Ammon's horn (tissue), 1 donor: ENCODE results near the gene TBL2.
"Not testable (repeated sequence)": the region's sequence is repeated elsewhere in the genome, so short reads cannot be mapped to it uniquely, and the experiment has no call there.

Experiments
- DNase-seq: peaks from one replicate; pipeline ENCODE4 v3.0.0-alpha.2; 2016; ENCODE audit warnings: low spot score

The TBL2 gene, protein sequence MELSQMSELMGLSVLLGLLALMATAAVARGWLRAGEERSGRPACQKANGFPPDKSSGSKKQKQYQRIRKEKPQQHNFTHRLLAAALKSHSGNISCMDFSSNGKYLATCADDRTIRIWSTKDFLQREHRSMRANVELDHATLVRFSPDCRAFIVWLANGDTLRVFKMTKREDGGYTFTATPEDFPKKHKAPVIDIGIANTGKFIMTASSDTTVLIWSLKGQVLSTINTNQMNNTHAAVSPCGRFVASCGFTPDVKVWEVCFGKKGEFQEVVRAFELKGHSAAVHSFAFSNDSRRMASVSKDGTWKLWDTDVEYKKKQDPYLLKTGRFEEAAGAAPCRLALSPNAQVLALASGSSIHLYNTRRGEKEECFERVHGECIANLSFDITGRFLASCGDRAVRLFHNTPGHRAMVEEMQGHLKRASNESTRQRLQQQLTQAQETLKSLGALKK

DNA sequence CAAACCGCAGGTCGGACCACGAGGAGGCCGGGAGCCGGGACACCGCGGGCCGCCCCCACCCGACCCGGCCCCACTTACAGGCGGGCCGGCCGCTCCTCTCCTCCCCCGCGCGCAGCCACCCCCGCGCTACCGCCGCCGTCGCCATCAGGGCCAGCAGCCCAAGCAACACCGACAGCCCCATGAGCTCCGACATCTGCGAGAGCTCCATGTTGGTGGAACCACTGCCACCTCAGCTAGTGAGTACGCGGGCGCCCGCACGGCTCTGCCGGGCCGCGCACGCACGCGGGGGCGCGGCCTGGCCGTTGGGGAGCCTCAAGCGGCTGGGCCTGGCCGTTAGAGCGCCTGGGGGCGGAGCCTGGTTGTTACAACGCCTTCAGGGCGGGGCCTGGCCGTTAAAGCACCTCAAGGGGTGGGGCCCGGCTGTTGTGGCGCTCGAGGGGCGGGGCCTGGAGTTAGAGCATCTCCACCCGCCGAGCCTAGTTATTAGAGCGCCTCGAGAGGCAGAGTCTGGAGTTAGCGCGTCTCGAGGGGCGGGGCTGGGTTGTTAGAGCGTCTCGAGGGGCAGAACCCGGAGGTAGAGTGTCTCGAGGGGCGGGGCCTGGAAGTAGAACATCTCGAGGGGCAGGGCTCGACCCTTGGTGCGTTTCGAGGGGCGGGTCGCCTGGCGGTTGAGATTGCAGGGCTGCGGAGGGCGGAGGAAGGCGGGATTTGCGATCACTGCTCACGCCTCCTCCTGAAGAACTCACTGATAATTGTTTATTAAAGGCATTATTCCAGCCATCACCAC, at the start of gene TBL2:
TSS of gene TBL2 (minus strand) at position 238 of the 787 bp plus-strand sequence. CDS start at position 208, 30 bp downstream.
- DNase-seq: peak; percentile 99

DNA sequence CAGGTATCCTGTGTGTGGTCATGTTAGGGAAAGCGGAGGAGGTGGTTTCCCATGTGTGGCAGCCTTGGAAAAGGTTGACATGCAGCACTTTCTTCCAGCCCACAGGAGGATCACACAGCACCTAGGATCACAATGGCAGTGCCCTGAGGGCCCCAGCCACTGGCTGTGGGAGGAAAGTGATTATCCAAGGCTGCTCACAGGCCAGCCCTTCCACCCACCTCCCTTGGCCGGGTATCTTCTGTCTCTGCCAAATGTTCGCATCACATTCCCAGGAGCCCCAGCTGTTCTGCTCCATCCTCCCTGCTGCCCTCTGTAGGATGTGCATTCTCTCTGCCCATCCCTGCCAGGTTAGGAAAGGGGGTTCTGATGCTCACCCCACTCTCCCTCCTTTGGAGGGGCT, 48.4 kb upstream of the TBL2 start:
- no peak for DNase-seq

DNA sequence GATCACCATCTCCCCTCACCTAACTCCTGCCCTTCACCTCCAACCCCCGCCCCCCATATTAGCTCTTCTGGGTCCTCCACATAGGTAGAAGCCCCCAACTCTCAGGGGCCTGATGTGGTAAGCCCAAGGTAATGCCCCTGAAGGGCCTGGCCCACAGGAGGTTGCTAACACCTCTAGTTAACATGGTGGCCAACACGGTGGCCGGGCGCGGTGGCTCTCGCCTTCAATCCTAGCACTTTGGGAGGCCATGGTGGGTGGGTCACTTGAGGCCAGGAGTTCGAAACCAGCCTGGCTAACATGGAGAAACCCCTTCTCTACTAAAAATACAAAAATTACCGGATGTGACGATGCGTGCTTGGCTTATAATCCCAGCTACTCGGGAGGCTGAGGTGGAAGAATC, 46.9 kb upstream of the TBL2 start:
- no peak for DNase-seq

DNA sequence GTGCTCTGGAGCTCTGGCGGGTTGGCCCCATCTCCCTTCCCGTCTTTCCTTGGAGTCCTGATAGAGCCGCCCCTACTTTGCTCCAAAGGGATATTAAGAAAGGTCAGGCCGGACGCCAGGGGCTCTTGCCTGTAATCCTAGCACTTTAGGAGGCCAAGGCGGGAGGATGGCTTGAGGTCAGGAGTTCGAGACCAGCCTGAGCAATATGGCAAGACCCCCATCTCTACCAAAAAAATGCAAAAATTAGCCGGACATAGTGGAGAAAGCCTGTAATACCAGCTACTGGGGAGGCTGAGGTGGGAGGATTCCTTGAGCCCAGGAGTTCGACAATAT, 46.3 kb upstream of the TBL2 start:
- DNase-seq: no peak

DNA sequence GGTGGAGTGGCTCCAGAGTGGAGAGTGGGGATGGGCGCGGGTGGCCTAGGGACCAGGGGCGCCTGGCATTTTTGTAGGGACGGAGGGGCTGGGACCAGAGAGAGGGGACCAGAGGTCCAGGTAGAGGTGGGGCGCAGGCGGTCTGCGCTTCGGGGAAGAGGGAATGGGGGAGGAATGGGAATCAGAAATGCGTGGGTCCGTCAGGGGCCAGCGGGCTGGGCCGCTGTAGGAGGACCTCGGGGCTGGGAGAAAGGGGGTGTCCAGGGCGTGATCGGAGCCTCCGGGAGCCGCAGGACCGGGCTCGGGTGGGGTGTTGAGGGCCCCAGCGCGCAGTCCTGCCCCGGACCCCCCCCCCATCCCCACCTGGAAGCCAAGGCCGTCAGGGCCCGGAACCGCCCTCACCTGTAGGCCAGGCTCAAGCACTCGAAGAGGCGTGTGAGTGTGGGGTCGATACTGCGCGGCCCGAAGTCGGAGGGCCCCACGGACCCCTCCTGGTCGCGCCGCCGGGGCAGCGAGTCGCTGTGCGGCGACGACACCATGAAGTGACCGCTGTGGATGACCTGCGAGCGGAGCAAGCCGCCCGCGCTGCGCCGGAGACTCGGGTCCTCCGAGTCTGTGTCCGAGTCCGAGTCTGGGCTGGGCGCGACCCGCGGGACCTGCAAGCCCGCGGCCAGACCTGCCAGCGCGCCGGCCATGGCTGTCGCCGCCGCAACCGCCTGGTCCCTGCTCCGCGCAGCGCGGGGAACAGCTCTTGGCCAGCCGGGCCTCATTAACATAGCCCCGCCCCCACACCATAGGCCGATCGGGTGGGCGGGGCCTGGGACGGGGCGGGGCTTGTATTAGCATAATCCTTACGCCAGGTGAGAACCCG, 45.7 kb upstream of the TBL2 start, which contains the start of gene MLXIPL:
TSS of gene MLXIPL (minus strand) at position 725 of the 871 bp plus-strand sequence. CDS start at position 695, 30 bp downstream.
- peak; percentile 66 for DNase-seq

DNA sequence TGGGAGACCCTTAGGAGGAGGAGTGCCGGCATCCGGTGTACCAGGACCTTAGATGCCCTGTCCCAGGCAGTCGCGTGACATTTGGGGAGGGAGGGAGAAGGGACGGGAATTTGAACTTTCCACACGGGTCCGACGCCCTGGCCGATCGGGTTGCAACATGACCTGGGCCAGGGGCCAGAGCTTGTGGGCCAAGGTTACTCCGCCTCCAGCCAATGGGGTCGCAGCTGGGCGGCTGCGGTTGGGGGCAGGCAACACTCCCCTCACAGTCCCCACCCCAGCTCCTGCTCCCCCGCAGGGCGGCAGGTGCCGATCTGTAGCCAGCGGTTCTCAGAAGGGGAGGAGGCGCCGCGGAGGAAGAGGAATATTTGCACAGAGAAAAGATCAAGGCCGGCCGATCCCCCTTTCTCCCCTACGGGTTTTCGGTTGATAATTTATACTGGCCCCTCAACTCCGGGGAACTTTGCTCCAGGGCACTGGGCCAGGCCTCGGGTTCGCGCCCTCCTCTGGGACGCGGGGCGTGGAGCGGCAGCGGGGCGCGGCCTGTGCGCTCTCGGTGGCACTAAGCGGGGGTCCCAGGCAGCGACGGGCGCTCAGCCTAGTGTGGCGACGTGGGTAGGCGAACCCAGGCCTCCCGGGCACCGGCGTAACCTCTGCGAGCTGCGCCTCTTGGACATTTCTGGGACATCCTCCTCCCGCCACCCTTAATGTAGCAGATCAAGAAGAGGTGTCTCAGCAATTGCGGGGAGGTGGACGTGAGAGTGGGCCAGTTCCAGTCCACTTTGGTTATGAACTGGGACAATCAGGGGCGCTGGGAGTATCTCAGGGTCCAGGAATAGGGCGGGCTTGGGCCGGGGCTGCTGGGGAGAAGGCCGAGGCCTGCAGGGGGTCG, 44.8 kb upstream of the TBL2 start:
- DNase-seq: no peak

DNA sequence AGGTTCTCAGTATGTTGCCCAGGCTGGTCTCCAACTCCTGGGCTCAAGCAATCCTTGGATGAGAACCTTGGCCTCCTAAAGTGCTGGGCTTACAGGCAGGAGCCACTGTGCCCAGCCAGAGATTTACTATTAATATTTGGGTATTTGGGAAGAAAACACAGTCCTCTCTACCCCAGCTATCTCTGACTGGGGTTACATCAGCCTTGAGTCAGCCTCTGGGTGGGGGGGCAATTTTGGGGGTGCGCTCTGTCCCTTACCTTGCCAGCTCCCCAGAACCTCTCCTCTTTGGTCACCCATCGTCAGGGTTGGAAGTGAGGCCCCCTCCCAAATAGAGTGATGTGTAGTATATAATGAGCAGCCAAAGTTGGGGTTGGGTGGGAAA, 44.1 kb upstream of the TBL2 start:
- DNase-seq: no peak

DNA sequence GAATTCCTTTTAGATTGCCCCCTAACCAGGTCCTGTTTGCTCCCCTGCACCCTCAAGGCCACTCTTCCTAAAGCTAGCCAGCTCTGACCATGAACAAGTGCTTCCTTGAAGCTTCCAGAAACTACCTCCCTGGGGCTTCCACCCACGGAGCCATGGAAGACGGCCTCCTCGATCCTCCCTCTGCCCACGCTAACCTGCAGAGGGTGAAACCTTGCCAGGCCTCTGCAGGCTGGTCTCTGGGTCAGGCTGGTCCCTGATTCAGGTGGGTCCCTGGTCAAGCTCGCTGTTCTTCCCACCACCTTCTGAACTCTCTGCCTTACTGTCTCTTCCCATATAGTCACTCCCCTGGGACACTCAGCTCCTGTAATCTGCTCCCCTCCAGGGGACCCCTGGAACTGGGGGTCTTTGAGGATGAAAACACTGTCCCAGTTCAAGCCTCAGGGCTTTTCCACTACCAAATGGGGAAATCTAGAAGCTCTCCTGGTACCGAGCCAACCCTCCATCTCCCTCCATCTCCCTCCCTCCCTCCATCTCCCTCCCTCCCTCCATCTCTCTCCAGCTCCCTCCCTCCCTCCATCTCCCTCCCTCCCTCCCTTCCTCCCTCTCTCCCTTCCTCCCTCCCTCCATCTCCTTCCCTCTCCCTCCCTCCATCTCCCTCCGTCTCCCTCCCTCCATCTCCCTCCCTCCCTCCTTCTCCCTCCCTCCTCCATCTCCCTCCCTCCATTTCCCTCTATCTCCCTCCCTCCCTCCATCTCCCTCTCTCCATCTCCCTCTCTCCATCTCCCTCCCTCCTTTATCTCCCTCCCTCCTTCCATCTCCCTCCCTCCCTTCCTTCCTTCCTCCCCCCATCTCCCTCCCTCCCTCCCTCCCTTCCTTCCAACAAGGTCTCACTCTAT, 43.0 kb upstream of the TBL2 start:
- DNase-seq: no peak

DNA sequence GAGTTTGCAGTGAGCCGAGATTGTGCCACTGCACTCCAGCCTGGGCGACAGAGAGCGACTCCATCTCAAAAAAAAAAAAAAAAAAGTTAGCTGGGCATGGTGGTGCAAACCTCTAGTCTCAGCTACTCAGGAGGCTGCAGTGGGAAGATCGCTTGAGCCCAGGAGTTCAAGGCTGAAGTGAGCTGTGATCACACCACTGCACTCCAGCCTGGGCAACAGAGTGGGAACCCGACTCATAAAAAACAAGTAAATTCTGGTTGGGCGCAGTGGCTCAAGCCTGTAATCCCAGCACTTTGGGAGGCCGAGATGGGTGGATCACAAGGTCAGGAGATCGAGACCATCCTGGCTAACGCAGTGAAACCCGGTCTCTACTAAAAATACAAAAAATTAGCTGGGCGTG, 41.0 kb upstream of the TBL2 start:
- not testable (repeated sequence) for DNase-seq

DNA sequence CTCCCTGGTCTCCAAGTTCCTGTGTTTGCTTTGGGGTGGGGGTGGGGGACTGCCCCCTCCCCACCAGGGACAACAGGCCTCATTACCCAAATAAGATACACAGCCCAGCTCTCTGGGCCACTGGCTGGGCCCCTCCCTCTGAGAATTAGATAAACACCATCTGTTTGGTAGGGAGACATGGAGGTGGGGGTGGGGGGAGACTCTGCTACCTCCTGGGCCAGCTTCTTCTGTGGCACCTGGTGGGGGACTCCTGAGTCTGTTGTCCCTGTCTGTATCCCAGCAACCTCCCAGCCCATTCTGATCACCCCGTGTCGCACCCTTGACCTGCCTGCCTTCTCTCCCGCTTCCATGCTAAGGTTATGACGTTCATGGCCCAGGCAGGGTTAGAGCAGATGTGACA, 40.2 kb upstream of the TBL2 start:
- no peak for DNase-seq

DNA sequence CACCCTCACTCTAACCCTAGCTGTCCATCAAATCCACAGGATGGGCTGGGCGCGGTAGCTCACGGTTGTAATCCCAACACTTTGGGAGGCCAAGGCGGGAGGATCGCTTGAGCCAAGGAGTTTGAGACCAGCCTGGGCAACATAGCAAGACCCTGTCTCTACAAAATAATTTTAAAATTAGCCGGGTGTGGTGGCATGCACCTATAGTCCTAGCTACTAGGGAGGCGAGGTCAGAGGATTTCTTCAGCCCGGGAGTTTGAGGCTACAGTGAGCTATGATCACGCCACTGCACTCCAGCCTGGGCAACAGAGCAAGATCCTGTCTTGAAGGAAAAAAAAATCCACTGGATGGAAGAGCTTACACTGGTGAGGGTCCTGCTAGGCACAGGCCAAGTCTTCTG, 39.1 kb upstream of the TBL2 start:
- DNase-seq: not testable (repeated sequence)

DNA sequence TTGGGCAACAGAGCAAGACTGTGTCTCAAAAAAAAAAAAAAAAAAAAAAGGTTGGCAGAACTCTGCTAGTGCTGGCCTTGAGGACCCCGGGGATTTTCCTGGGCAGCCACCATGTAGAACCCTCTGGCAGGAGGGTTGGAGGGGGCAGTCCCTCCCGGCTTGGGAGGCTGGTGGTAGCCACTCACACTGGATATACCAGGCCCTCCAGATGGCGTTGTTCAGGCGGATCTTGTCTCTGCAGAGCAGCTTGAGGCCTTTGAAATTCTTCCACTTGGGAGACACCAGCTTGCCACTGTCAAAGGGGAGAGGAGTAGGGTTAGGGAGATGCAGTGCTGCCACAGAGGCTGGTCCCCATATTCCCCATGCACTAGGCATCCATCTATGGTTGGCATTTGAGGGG, 37.5 kb upstream of the TBL2 start:
- DNase-seq: no peak

DNA sequence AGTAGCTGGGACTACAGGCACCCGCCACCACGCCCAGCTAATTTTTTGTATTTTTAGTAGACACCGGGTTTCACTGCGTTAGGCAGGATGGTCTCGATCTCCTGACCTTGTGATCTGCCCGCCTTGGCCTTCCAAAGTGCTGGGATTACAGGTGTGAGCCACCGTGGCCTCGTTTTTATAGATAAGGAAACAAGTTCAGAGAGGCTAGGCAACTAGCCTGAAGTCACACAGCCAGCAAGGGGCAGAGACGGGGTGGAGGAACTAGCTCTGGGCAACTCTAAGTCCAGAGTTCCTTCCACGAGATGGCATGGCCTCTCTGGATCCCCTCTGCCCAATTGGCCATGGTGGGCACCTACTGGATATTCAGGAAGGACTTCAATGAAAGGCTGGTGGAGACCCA, 36.6 kb upstream of the TBL2 start:
- DNase-seq: not testable (repeated sequence)

DNA sequence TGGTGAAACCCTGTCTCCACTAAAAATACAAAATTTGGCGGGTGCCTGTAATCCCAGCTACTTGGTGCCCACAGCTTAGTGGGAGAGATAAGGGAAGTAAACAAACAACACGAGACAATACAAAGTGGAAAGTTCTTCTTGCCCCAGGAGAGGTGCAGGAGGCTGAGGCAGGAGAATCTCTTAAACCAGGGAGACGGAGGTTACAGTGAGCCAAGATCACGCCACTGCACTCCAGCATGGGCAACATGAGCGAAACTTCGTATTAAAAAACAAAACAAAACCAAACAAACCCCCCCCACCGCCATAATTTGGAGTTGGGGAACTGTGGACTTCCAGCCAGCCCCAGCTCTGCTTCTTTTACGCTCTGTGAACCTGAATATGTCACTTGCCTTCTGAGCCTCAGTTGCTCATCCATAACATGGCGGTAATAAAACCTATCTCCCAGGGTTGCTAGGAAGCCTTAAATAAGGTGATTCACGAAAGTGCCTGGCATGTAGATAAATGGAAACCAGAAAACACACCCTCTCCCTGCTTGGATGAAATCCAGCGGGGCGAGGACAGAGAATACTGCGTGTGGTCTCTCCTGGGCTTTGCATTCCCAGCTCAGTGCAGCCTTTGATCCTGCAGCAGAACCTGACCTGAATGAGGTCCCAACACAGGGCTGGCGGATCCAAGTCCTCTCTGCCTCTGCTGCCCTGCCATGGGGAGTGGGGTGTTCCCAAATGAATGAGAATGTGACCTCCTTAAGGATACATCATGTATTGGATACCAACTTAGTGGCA, 35.8 kb upstream of the TBL2 start:
- no peak for DNase-seq

DNA sequence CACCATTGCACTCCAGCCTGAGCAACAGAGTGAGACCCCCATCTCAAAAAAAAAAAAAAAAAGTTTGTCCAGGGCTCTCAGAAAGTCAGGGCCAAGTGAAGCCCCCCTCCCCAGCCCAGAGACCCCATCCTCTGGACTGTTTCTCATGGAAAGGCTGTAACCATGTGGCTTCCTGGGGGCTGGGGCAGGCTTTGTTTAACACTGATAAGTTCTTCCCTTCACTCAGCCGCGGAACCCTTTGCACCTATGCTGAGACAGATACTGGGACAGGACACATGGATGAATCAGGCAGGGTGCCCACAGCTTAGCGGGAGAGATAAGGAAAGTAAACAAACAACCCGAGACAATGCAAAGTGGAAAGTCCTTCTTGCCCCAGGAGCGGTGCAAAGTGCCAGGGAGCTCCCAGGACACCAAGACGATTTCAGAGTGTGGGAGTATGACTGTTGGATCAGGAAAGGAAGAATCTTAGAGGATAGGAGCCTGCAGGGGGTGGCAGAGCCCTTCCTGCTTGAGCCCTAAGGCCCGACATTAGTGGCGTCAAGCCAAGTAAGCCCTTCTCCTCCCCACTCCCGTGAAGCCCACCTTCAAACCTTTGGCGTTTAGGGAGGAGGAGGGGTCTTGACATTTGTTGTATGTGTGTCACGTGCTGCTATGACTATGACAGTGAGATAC, 34.4 kb upstream of the TBL2 start:
- no peak for DNase-seq

DNA sequence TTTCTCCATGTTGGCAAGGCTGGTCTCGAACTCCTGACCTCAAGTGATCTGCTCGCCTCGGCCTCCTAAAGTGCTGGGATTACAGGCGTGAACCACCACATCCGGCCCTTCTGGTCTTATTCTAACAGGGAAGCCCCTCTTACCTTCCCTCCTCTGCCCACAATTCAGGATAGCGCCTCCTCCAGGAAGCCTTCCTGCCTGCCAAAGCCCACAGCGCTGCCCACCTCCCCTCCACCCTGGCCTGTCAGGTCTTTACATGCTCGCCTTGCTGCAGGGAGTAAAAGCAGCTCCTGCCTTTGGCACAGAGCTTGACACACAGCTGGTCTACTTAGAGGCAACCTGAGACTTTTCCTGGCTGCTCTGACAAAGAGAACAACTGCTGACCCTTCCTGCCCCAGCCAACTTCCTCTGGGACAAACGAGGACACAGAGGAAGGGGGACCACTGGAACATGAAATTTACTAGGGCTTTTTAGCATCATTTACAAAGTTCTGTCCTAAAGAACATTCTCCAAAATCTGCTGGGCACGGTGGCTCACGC, 32.7 kb upstream of the TBL2 start:
- DNase-seq: no peak

DNA sequence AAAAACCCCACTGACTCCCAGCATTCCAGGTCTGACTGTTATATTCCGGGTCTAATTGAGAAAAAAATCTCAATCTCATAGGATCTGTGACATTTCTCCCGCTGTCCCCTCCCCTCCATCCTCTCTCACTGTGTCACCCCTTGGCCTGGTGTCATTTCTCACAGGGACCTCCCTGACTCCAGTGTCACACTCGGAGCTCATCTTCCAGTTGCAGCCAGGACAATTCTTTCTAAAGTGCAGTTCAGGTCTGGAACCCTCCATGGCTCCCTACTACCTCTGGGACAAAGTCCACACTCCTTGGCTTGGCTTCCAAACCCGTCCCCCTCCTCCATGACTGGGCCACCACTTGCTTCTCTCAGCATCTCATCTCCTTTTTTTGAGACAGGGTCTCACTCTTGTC, 31.7 kb upstream of the TBL2 start:
- DNase-seq: no peak

DNA sequence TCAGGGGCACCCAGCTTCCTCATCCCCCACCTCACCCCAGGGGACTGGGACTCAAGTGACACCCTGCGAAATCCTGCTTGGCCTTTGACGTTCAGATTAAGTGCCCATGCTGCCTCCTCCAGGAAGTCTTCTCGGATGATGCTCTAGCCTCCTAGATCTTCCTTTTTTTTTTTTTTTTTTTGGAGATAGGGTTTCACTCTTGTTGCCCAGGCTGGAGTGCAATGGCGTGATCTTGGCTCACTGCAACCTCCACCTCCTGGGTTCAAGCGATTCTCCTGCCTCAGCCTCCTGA, 29.3 kb upstream of the TBL2 start:
- not testable (repeated sequence) for DNase-seq
